ENCODE data around the gene WDR1. TPM values are rescaled to one million over a fixed set of nuclear protein-coding genes. Genes with fewer than 3 reads are reported as not detected.
"Not testable (repeated sequence)": the region's sequence is repeated elsewhere in the genome, so short reads cannot be mapped to it uniquely, and the experiment has no call there.

The WDR1 gene
- total RNA-seq, 1 donor = 314 TPM

- TF ChIP-seq CTCF (IDR thresholded peaks at IDR 0.05; ENCODE audit: extremely low read depth, low read depth, low read length) = no peak
- Histone ChIP-seq H3K27me3 (ENCODE audit: insufficient read depth, low read length) (no peaks in the 10 kb centered on the region), H3K27ac (ENCODE audit: low read depth, low read length) (no peak overlapping the region), H3K4me2 (ENCODE audit: insufficient read depth, low read length) (no peak overlapping the region), H3K4me1 (ENCODE audit: insufficient read depth, low read length) (no peaks in the 10 kb centered on the region), H3K79me2 (ENCODE audit: insufficient read depth, low read length) (no peaks in the 10 kb centered on the region), H3K9me3 (ENCODE audit: low read depth, low read length) (no peaks in the 10 kb centered on the region), H4K20me1 (ENCODE audit: insufficient read depth, low read length) (no peaks in the 10 kb centered on the region), H3K36me3 (ENCODE audit: insufficient read depth, low read length) (no peaks in the 10 kb centered on the region), H2AFZ (ENCODE audit: low read length) (no peak overlapping the region), H3K4me3 (ENCODE audit: insufficient read depth, low read length) (no peak overlapping the region)
- no peak for DNase-seq (ENCODE audit: insufficient read length, low spot score, missing footprints)
Observed at GRCh38 chr4:10128761-10129160, 12.2 kb upstream of the WDR1 start.

DNA sequence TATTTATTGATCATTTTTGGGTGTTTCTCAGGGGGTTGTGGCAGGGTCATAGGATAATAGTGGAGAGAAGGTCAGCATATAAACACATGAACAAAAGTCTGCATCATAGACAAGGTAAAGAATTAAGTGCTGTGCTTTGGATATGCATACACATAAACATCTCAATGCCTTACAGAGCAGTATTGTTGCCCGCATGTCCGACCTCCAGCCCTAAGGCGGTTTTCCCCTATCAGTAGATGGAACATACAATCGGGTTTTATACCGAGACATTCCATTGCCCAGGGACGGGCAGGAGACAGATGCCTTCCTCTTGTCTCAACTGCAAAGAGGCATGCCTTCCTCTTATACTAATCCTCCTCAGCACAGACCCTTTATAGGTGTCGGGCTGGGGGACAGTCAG is 10.9 kb upstream of the WDR1 start:
- not testable (repeated sequence) for H4K20me1 ChIP-seq (ENCODE audit: insufficient read depth, low read length); H3K4me2 ChIP-seq (ENCODE audit: insufficient read depth, low read length); DNase-seq (ENCODE audit: insufficient read length, low spot score, missing footprints); H3K27ac ChIP-seq (ENCODE audit: low read depth, low read length); H3K4me3 ChIP-seq (ENCODE audit: insufficient read depth, low read length); H3K79me2 ChIP-seq (ENCODE audit: insufficient read depth, low read length); H2AFZ ChIP-seq (ENCODE audit: low read length); H3K27me3 ChIP-seq (ENCODE audit: insufficient read depth, low read length); H3K4me1 ChIP-seq (ENCODE audit: insufficient read depth, low read length); H3K9me3 ChIP-seq (ENCODE audit: low read depth, low read length); H3K36me3 ChIP-seq (ENCODE audit: insufficient read depth, low read length)

GRCh38 chr4:10124167-10124930 is 7.8 kb upstream of the WDR1 start:
- H3K79me2 ChIP-seq (ENCODE audit: insufficient read depth, low read length) = no peaks in the 10 kb centered on the region
- no peak for TF ChIP-seq CTCF (IDR thresholded peaks at IDR 0.05; ENCODE audit: extremely low read depth, low read depth, low read length)
- H4K20me1 ChIP-seq (ENCODE audit: insufficient read depth, low read length) = no peaks in the 10 kb centered on the region
- no peak for DNase-seq (ENCODE audit: insufficient read length, low spot score, missing footprints)
- no peak overlapping the region for H3K27ac ChIP-seq (ENCODE audit: low read depth, low read length)
- no peaks in the 10 kb centered on the region for H3K9me3 ChIP-seq (ENCODE audit: low read depth, low read length)
- no peaks in the 10 kb centered on the region for H3K4me1 ChIP-seq (ENCODE audit: insufficient read depth, low read length)
- H3K4me3 ChIP-seq (ENCODE audit: insufficient read depth, low read length) = no peak overlapping the region
- H3K27me3 ChIP-seq (ENCODE audit: insufficient read depth, low read length) = no peaks in the 10 kb centered on the region
- H3K4me2 ChIP-seq (ENCODE audit: insufficient read depth, low read length) = no peak overlapping the region
- no peak overlapping the region for H2AFZ ChIP-seq (ENCODE audit: low read length)
- no peaks in the 10 kb centered on the region for H3K36me3 ChIP-seq (ENCODE audit: insufficient read depth, low read length)

- no peak for TF ChIP-seq CTCF (IDR thresholded peaks at IDR 0.05; ENCODE audit: extremely low read depth, low read depth, low read length)
- Histone ChIP-seq H3K79me2 (ENCODE audit: insufficient read depth, low read length) (no peaks in the 10 kb centered on the region), H3K36me3 (ENCODE audit: insufficient read depth, low read length) (no peaks in the 10 kb centered on the region), H3K4me2 (ENCODE audit: insufficient read depth, low read length) (no peak overlapping the region), H2AFZ (ENCODE audit: low read length) (no peak overlapping the region), H3K27me3 (ENCODE audit: insufficient read depth, low read length) (no peaks in the 10 kb centered on the region), H3K4me3 (ENCODE audit: insufficient read depth, low read length) (no peak overlapping the region), H4K20me1 (ENCODE audit: insufficient read depth, low read length) (no peaks in the 10 kb centered on the region), H3K4me1 (ENCODE audit: insufficient read depth, low read length) (no peaks in the 10 kb centered on the region), H3K27ac (ENCODE audit: low read depth, low read length) (no peak overlapping the region), H3K9me3 (ENCODE audit: low read depth, low read length) (no peaks in the 10 kb centered on the region)
- DNase-seq (ENCODE audit: insufficient read length, low spot score, missing footprints) = no peak
Observed at GRCh38 chr4:10123227-10124101, 6.9 kb upstream of the WDR1 start.
